Breast epithelium (tissue), 3 donors: ENCODE results near the gene COL8A2.

Source experiments
- CTCF ChIP-seq, 3 donors: fragments of 450-650 bp; IDR thresholded peaks; one replicate each; pipeline ENCODE4 v1.5.1; 2016 to 2017; ENCODE audit warnings: antibody characterized with exemption in 3 of 3, mild to moderate bottlenecking in 3 of 3, moderate library complexity in 3 of 3
- POLR2A ChIP-seq: fragments of 450-650 bp; IDR thresholded peaks from one replicate; pipeline ENCODE4 v1.6.1; 2016; ENCODE audit warnings: antibody characterized with exemption, mild to moderate bottlenecking, moderate library complexity

GRCh38 chr1:36083219-36083618 is 41.8 kb downstream of the COL8A2 start:
- no peak for TF ChIP-seq CTCF (IDR thresholded peaks at IDR 0.05)
- TF ChIP-seq POLR2A = no peak
